GM21825 (cell line): ENCODE data around the gene CCR3.
"Not testable (repeated sequence)": the region's sequence is repeated elsewhere in the genome, so short reads cannot be mapped to it uniquely, and the experiment has no call there.

Experiments
- ATAC-seq: cut with Tn5 transposase; IDR thresholded peaks from one replicate; pipeline ENCODE4 v1.9.1; 2021; ENCODE audit warnings: mild to moderate bottlenecking, moderate library complexity; ENCODE audit not compliant: unreplicated experiment

CCR3 gene

GRCh38 chr3:46242120-46242519 lies at the start of gene CCR3:
Gene CCR3, plus strand, starts transcription at chr3:46242460. Its CDS starts 22,699 bp downstream, at chr3:46265159.
- no peak for ATAC-seq

DNA sequence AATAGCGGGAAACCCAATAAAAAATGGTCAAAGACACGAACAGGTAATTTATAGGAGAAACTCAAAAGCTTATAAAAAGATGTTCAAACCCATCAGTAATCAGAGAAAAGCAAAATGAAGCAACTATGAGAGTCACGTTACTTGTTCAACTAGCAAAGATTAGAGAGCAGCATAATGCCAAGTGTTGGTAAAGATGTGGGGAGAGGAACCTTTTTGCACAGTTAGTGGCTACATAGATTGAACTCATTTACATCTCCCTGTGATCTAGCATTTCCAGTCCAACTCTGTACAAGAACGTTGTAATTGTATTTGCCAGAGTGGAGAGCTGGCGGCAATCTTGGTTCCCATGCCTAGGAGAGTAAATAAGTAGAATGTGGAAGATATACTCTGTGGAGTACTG lies 49.3 kb upstream of the CCR3 start:
- no peak for ATAC-seq

GRCh38 chr3:46193436-46193835 lies 48.8 kb upstream of the CCR3 start:
- ATAC-seq: no peak

GRCh38 chr3:46194868-46195553 lies 47.2 kb upstream of the CCR3 start:
- no peak for ATAC-seq

DNA sequence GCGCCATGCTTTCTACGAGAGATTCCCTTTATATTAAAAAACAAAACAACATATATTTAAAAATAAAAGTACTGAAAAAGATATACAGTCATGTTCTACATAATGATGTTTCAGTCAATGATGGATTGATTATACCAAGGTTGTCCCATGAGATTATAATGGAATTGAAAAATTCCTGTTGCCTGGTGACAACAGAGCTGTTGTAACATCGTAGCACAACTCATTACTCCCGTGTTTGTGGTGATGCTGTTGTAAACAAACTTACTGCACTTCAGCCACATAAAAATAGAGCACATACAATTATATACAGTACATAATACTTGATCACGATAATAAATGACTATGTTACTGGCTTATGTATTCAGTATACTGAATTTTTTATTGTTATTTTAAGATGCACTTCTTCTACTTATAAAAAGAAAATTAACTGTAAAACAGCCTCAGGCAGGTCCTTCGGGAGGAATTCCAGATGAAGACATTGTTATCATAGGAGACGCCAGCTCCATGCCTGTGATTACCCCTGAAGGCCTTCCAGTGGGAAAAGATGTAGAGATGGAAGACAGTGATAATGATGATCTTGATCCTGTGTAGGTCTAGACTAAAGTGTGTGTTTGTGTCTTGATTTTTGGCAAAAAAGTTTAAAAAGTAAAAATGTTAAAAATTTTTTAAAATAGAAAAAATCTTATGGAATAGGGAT lies 45.9 kb upstream of the CCR3 start:
- no peak for ATAC-seq

DNA sequence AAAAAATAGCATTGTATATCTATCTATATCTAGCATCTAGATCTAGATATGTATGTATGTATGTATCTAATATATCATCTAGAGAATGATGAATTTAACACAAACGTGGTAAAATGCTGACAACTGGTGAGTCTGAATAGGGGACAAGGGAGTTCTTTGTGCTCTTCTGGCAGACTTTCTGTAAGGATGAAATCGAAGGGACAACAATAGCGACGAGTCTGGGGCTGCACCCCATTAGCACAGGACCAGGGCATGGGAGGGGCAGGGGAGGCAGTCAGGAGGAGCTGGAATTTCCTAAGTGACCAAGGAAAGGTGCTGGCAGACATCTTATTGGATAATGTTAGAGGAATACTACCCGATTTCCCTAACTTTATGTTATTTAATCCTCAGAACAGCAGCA lies 42.0 kb upstream of the CCR3 start:
- ATAC-seq: no peak

DNA sequence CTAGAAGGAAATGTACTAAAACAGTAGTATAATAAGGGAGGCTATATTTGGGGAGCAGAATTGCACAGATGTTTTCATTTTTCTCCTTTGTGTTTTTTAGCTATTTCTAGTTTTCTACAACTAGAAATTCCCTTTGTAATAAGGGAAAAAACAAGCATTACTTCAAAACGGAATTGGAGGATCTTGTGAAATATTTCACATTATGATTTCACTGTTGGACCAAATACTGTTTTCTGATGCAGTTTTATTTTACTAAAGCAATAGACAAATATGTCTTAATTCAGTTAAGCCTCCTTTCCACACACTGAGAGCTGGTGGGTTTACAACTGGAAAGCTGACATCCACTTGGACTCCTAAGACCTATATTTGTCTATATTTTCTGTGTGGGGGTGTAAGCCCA lies 41.5 kb upstream of the CCR3 start:
- no peak for ATAC-seq

GRCh38 chr3:46202535-46202934 lies 39.7 kb upstream of the CCR3 start:
- no peak for ATAC-seq

DNA sequence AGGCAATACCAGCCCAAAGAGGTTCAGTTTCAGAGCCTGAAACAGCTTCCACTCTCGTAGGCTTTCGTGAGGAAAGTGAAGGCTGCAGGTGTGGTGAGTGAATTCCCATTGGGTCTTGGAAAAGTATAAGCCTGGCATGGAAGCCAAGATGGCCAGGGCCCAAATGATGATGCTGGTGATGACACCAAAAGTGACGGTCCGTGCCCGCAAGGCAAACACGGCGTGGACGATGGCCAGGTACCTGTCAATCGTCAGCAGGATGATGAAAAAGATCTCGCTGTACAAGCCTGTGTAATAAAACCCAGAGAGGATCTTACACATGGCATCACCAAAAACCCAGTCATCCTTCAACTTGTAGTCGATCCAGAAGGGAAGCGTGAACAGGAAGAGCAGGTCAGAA lies 38.6 kb upstream of the CCR3 start:
- no peak for ATAC-seq

- ATAC-seq: no peak
Observed at GRCh38 chr3:46205286-46205960, 36.8 kb upstream of the CCR3 start.

DNA sequence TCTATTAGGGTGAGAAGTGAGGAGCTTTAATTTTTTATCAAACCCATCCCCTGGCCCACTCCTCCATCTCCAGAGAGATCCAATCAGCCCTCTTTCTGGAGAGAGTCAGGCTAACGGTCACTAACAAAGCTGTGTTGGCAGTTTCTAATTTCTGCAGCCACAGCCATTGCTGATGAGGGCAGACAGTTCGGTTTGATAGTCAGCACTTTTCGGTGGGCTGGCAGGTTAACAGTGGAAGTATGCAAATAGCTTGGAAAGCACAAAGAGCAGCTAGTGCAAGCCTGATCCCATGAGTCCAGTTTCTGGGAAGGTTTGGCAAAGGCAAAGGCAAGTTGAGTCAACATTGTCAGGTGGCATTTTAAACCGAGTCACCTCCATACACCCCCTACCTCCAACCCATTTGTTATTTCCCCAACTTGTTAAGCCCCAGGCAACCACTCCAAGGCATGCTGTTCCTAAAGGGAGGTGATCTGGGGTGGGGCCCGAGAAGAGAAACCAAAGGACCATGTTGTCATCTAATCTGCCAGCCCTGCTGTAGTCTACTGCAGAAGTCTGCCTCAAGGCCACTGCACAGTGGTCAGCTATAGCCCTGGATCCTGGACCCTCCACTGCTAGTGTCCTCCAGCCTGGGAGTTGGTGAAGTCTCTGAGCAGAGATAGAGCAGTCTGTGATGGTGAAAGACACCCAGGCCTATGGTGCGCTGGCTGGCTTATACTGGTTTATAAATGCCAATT lies 35.8 kb upstream of the CCR3 start:
- no peak for ATAC-seq

GRCh38 chr3:46207514-46207913 lies 34.7 kb upstream of the CCR3 start:
- ATAC-seq: not testable (repeated sequence)

DNA sequence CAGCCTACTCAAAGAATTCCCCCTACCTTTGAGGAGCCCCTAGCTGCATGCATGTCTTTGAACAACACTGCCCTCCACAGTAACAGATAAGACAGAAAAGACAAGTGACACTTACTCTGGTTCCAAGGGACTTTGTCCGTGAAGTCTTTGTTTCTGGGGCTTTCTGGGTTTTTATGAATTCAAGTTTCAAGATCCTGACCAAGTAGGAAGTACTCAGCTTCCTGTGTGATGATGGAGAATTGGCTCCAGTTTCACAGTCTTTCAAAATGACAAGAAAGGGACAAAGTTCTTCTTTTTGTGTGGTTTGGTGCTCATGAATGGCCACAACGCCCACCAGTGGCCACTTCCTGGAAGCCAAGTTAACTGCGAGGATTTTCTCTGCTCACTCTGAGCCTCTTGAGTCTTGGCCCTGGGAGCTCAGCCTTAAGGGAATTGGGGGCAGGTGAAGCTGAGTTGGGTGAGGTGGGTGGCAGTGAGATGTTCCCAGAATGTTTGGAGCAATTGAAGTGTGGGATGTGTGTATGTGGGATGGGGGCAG lies 34.0 kb upstream of the CCR3 start, which contains the start of gene CCR1:
Gene CCR1 (minus strand): TSS at position 147 of the 538 bp plus-strand sequence. CDS start 4,000 bp downstream, outside the sequence.
- ATAC-seq: no peak

DNA sequence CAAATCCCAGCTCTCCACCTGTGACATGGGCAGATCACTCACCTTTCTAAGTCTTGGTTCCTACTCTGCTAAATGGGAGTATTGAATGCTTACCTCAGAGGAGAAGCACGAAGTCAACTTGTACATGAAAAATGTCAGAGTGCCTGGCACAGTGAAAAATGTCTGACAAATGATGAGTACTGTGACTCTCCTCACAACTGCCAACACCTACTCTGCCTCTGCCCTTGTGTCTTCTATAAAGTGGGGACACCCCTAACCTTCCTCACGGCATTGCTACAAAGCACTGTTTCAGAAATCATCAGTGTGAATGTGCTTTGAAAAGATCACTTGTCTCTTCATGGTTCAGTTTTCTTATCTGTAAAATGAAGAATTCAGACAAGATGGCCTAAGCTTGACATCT lies 33.2 kb upstream of the CCR3 start:
- ATAC-seq: no peak

- no peak for ATAC-seq
Observed at GRCh38 chr3:46209746-46210470, 32.4 kb upstream of the CCR3 start.

- ATAC-seq: no peak
Observed at GRCh38 chr3:46212101-46212500, 30.2 kb upstream of the CCR3 start.

GRCh38 chr3:46213201-46213600 lies 29.1 kb upstream of the CCR3 start:
- ATAC-seq: no peak

- ATAC-seq: no peak
Observed at GRCh38 chr3:46214751-46215352, 27.4 kb upstream of the CCR3 start.

GRCh38 chr3:46215810-46216414 lies 26.3 kb upstream of the CCR3 start:
- no peak for ATAC-seq
